Testis (tissue), 3 donors: Measurements from ENCODE around the gene COG1. TPM values are rescaled to one million over a fixed set of nuclear protein-coding genes. Genes with fewer than 3 reads are reported as not detected.

Source experiments
- DNase-seq: peaks from one replicate; pipeline ENCODE4 v3.0.0-alpha.2; 2019
- H3K27ac ChIP-seq, 2 donors: fragments of 200-600 bp; sonication (generic); one replicate each; pipeline ENCODE4 v1.5.1; 2019
- H3K27me3 ChIP-seq: fragments of 200-600 bp; sonication (generic); one replicate; pipeline ENCODE4 v1.5.1; 2019
- H3K36me3 ChIP-seq: fragments of 200-600 bp; sonication (generic); one replicate; pipeline ENCODE4 v1.5.1; 2017; ENCODE audit warnings: low read depth; ENCODE audit errors: missing control alignments
- H3K4me1 ChIP-seq: fragments of 200-600 bp; sonication (generic); one replicate; pipeline ENCODE4 v1.5.1; 2019
- H3K4me3 ChIP-seq, 2 donors: fragments of 200-600 bp; sonication (generic); one replicate each; pipeline ENCODE4 v1.5.1; 2017 to 2019
- H3K9me3 ChIP-seq: fragments of 200-600 bp; sonication (generic); one replicate; pipeline ENCODE4 v1.5.1; 2017
- CTCF ChIP-seq, 3 experiments: fragments of 450-650 bp in 2 of 3; fragments of 200-600 bp in 1 of 3; sonication (generic) in 1 of 3; IDR thresholded peaks; one replicate each; pipeline ENCODE4 v1.5.1; 2016 to 2019; ENCODE audit warnings: antibody characterized with exemption in 3 of 3, mild to moderate bottlenecking in 2 of 3, moderate library complexity in 1 of 3
- POLR2A ChIP-seq: fragments of 450-650 bp; IDR thresholded peaks from one replicate; pipeline ENCODE4 v1.6.1; 2017; ENCODE audit warnings: antibody characterized with exemption, mild to moderate bottlenecking, moderate library complexity
- WGBS, 2 donors: methylation state at CpG; one replicate each; pipeline ENCODE4 v1.1.5; 2018; 5-methylcytosine and 5-hydroxymethylcytosine counted together
- intact Hi-C: fragments of 100-400 bp; cut with DNase I; formaldehyde crosslinking; loops from one replicate; pipeline ENCODE4 v1.15.1; 2023; ENCODE audit warnings: low total_unique reads
- polyA plus RNA-seq: library from polyadenylated mRNA; stranded (reverse); fragments of 350-450 nt; fragmentation: Illumina TruSeq; extraction: RNeasy Lipid Tissue Mini Kit (QIAGEN cat#74804); gene quantifications from one replicate; pipeline ENCODE4 v1.2.3, GENCODE V29; 2014; ENCODE audit warnings: low read depth, low replicate concordance; ENCODE audit not compliant: insufficient read depth
- total RNA-seq, 2 donors: library from RNA; depleted of rRNA; stranded (reverse); fragments of >200 nt; gene quantifications; one replicate each; pipeline ENCODE4 v1.2.3, GENCODE V29; 2016

The COG1 gene
- total and polyA plus RNA-seq, 3 donors from 2014 or later, result 56.3 to 61.8 (median 58.3) TPM

GRCh38 chr17:73249700-73250099 is 56.8 kb downstream of the COG1 start:
- Histone ChIP-seq H3K27me3 (no peaks in the 10 kb centered on the region), H3K36me3 (no peaks in the 10 kb centered on the region), H3K4me3 (no peak overlapping the region), H3K27ac (no peak overlapping the region), H3K4me1 (no peaks in the 10 kb centered on the region), H3K9me3 (no peaks in the 10 kb centered on the region)
- intact Hi-C loops, result no loop called here
- 83 to 88% methylated on average over 8 of the region's 8 CpGs for WGBS, 2 donors
- DNase-seq, result no peak
- no peak for TF ChIP-seq POLR2A
- TF ChIP-seq CTCF (IDR thresholded peaks at IDR 0.05), result no peak

GRCh38 chr17:73250851-73251640 is 58.2 kb downstream of the COG1 start:
- no peak overlapping the region for H3K4me3 ChIP-seq
- intact Hi-C loops, result no loop called here
- 73 to 74% methylated on average over 9 to 10 of the region's 10 CpGs for WGBS, 2 donors
- H3K27me3 ChIP-seq, result no peaks in the 10 kb centered on the region
- H3K4me1 ChIP-seq, result no peaks in the 10 kb centered on the region
- peak; percentile 9 for DNase-seq
- no peaks in the 10 kb centered on the region for H3K9me3 ChIP-seq
- no peaks in the 10 kb centered on the region for H3K36me3 ChIP-seq
- no peak overlapping the region for H3K27ac ChIP-seq
- no peak for TF ChIP-seq POLR2A
- TF ChIP-seq CTCF (IDR thresholded peaks at IDR 0.05), result no peak

GRCh38 chr17:73251871-73252270 is 59.0 kb downstream of the COG1 start:
- DNase-seq, result no peak
- WGBS, 2 donors, result 86 to 91% methylated on average over 8 of the region's 8 CpGs
- no peak for TF ChIP-seq CTCF (IDR thresholded peaks at IDR 0.05)
- TF ChIP-seq POLR2A, result no peak
- H3K27me3 ChIP-seq, result no peaks in the 10 kb centered on the region
- no peaks in the 10 kb centered on the region for H3K4me1 ChIP-seq
- H3K36me3 ChIP-seq, result no peaks in the 10 kb centered on the region
- H3K9me3 ChIP-seq, result no peaks in the 10 kb centered on the region
- intact Hi-C loops, result no loop called here
- no peak overlapping the region for H3K27ac ChIP-seq
- H3K4me3 ChIP-seq, result no peak overlapping the region

- no peaks in the 10 kb centered on the region for H3K27me3 ChIP-seq
- H3K27ac ChIP-seq, result no peak overlapping the region
- no peaks in the 10 kb centered on the region for H3K9me3 ChIP-seq
- TF ChIP-seq POLR2A, result no peak
- peak; percentile 95 for TF ChIP-seq CTCF (IDR thresholded peaks at IDR 0.05)
- H3K36me3 ChIP-seq, result no peaks in the 10 kb centered on the region
- intact Hi-C loops, result loop anchor here (5.0 kb wide), 1 partner anchor 112 kb away; no protein-coding TSS in a partner anchor
- 10 to 13% methylated on average over 8 of the region's 8 CpGs for WGBS, 2 donors
- H3K4me3 ChIP-seq, result no peak overlapping the region
- peaks cover 3% of the 10 kb centered on the region for H3K4me1 ChIP-seq
- DNase-seq, result peak; percentile 58
Measured at GRCh38 chr17:73255671-73256181, 62.9 kb downstream of the COG1 start.
